ENCODE results near the gene ADGRV1.

DNA sequence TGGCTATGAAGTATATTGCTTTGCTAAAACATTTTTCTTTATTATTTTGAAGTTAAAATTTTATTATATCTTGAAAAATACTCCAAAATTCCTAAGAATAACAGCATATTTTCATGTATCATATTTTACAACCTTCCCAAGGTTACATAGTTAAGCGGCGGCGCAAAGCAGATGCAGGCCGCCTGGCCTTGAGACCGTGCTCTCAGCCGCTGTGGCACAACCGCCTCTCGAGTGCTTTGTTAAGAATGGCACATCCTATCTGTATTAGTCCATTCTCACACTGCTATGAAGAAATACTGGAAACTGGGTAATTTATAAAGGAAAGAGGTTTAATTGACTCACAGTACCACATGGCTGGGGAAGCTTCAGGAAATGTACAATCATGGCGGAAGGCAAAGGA lies 595.7 kb downstream of the ADGRV1 start:
- TF ChIP-seq POLR2A (IDR thresholded peaks at IDR 0.05; ENCODE audit: low read depth, low read length) (no peak), POLR2AphosphoS5 (IDR thresholded peaks at IDR 0.05; ENCODE audit: low read depth, low read length) (no peak), TAF1 (IDR thresholded peaks at IDR 0.05; ENCODE audit: borderline replicate concordance, low read depth, low read length) (no peak)
